Calu3 (cell line): Measurements from ENCODE around the gene SLC4A7. TPM values are rescaled to one million over a fixed set of nuclear protein-coding genes. Genes with fewer than 3 reads are reported as not detected.

Experiments used
- BruUV-seq: library from RNA; stranded (reverse); fragments of 400-500 nt; replicated peaks from 2 replicates; lab custom pipeline; 2021; lab: Mats Ljungman, UMichigan
- CTCF ChIA-PET: fragments of 300-600 bp; sonication (Branson Sonifier 250); formaldehyde crosslinking; loops from one replicate; lab custom pipeline; 2022; ENCODE audit warnings: antibody characterized with exemption; lab: Charles Lee
- DNase-seq: peaks from one replicate; pipeline ENCODE4 v3.0.0; 2022
- H3K27ac Mint-ChIP-seq: one replicate; pipeline ENCODE4 v1.8.0; 2022; ENCODE audit warnings: mixed read lengths; ENCODE audit not compliant: unreplicated experiment
- H3K27me3 Mint-ChIP-seq: one replicate; pipeline ENCODE4 v1.8.0; 2022; ENCODE audit warnings: mixed read lengths; ENCODE audit not compliant: unreplicated experiment
- H3K36me3 Mint-ChIP-seq: one replicate; pipeline ENCODE4 v1.8.0; 2022; ENCODE audit warnings: mild to moderate bottlenecking, moderate library complexity, mixed read lengths; ENCODE audit not compliant: insufficient read depth, unreplicated experiment
- H3K4me1 Mint-ChIP-seq: one replicate; pipeline ENCODE4 v1.8.0; 2022; ENCODE audit warnings: mild to moderate bottlenecking, low read depth, mixed read lengths; ENCODE audit not compliant: unreplicated experiment
- H3K4me3 Mint-ChIP-seq: one replicate; pipeline ENCODE4 v1.8.0; 2022; ENCODE audit warnings: mild to moderate bottlenecking, low read depth, moderate library complexity, mixed read lengths; ENCODE audit not compliant: unreplicated experiment
- H3K9me3 Mint-ChIP-seq: one replicate; pipeline ENCODE4 v1.8.0; 2022; ENCODE audit warnings: low read depth, mixed read lengths; ENCODE audit not compliant: unreplicated experiment
- intact Hi-C: fragments of 100-400 bp; cut with micrococcal nuclease; formaldehyde crosslinking; loops from one replicate; pipeline ENCODE4 v1.10.0; 2022; ENCODE audit not compliant: unreplicated experiment
- total RNA-seq: library from RNA; stranded (reverse); gene quantifications from 2 replicates; pipeline ENCODE4 v1.2.3, GENCODE V29; 2022
- TF ChIP-seq, protein P1 (sequence below): fragments of 200-600 bp; IDR thresholded peaks from one replicate; pipeline ENCODE4 v1.8.0; 2022; ENCODE audit warnings: antibody characterized with exemption; ENCODE audit not compliant: unreplicated experiment

SLC4A7 gene
- total RNA-seq, 1 experiment from 2014 or later, result 61.6 TPM

DNA sequence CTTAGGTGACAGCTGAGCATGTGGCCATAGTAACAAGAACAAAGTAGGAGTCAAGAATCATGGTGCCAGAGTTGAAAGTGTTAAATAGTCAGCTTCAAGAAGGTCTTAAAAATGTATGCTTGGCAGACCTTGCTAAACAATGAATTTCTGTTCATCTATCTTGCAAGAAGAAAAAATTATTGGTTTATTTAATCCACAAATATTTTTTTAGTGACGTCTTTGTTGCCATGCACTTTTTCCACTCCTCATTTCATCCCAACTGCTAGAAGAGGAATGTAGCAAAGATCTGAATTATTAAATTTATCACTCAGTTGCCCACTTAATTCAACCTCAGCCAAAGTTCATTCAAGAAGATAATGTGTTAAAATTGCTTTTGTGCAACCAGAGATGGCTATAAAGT lies 3.2 kb upstream of the SLC4A7 start:
- TF ChIP-seq, protein P1, sequence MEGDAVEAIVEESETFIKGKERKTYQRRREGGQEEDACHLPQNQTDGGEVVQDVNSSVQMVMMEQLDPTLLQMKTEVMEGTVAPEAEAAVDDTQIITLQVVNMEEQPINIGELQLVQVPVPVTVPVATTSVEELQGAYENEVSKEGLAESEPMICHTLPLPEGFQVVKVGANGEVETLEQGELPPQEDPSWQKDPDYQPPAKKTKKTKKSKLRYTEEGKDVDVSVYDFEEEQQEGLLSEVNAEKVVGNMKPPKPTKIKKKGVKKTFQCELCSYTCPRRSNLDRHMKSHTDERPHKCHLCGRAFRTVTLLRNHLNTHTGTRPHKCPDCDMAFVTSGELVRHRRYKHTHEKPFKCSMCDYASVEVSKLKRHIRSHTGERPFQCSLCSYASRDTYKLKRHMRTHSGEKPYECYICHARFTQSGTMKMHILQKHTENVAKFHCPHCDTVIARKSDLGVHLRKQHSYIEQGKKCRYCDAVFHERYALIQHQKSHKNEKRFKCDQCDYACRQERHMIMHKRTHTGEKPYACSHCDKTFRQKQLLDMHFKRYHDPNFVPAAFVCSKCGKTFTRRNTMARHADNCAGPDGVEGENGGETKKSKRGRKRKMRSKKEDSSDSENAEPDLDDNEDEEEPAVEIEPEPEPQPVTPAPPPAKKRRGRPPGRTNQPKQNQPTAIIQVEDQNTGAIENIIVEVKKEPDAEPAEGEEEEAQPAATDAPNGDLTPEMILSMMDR, result no peak
- BruUV-seq, result no TSS peak

DNA sequence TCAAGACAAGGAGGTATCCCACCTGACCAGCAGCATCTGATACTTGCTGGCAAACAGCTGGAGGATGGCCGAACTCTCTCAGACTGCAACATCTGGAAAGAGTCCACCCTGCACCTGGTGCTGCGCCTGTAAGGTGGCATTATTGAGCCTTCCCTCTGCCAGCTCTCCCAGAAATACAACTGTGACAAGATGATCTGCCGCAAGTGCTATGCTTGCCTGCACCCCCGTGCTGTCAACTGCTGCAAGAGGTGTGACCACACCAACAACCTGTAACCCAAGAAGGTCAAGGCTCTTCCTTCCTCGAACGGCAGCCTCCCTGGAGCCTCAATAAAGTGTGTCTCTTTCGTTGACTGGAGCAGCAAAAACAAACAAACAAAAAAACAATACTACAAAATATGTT lies 2.2 kb upstream of the SLC4A7 start:
- H3K27ac Mint-ChIP-seq, result no peak overlapping the region
- no peaks in the 10 kb centered on the region for H3K9me3 Mint-ChIP-seq
- CTCF ChIA-PET, result interaction anchor here (0.6 to 0.7 kb wide), 3 partner anchors 32 to 124 kb away, joined by 3 read pairs; no protein-coding TSS in a partner anchor
- no peaks in the 10 kb centered on the region for H3K27me3 Mint-ChIP-seq
- no peak overlapping the region for H3K4me3 Mint-ChIP-seq
- H3K4me1 Mint-ChIP-seq, result no peaks in the 10 kb centered on the region
- no peak for DNase-seq
- H3K36me3 Mint-ChIP-seq, result peaks cover 23% of the 10 kb centered on the region
- TF ChIP-seq, protein P1, result no peak
- intact Hi-C loops, result no loop called here
- BruUV-seq, result no TSS peak

More for the DNA sequence above, 3.2 kb upstream of the SLC4A7 start:
- H3K36me3 Mint-ChIP-seq, result peaks cover 23% of the 10 kb centered on the region
- DNase-seq, result no peak
- CTCF ChIA-PET, result no interaction called here
- no peak overlapping the region for H3K27ac Mint-ChIP-seq
- H3K4me1 Mint-ChIP-seq, result no peaks in the 10 kb centered on the region
- intact Hi-C loops, result no loop called here
- no peaks in the 10 kb centered on the region for H3K27me3 Mint-ChIP-seq
- H3K9me3 Mint-ChIP-seq, result no peaks in the 10 kb centered on the region
- H3K4me3 Mint-ChIP-seq, result no peak overlapping the region

DNA sequence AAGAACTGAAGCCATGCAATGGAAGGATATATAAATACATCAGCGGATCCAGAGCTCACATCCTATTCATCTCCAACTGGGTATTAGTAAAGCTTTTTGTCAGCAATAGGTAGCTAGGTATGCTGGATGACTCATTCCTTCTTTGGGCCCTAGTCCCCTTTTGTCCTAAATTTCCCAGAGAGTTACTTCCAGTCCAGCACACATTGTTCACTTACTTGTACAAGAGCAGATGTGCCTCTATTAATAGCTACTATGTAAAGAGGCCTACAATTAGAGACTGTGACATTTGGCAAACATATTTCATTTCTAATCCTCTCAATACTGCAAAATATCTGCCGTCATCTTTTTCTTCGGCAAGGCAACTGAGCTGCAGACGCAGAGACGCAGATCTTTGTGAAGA lies 1.7 kb upstream of the SLC4A7 start:
- DNase-seq, result no peak
- Mint-ChIP-seq H3K4me3 (no peak overlapping the region), H3K27ac (no peak overlapping the region), H3K4me1 (no peaks in the 10 kb centered on the region), H3K27me3 (no peaks in the 10 kb centered on the region), H3K9me3 (no peaks in the 10 kb centered on the region), H3K36me3 (peaks cover 23% of the 10 kb centered on the region)
- CTCF ChIA-PET, result interaction anchor here (0.6 to 0.7 kb wide), 2 partner anchors 32 to 123 kb away, joined by 3 read pairs; no protein-coding TSS in a partner anchor
- no TSS peak for BruUV-seq
- TF ChIP-seq, protein P1, result no peak
- intact Hi-C loops, result no loop called here

DNA sequence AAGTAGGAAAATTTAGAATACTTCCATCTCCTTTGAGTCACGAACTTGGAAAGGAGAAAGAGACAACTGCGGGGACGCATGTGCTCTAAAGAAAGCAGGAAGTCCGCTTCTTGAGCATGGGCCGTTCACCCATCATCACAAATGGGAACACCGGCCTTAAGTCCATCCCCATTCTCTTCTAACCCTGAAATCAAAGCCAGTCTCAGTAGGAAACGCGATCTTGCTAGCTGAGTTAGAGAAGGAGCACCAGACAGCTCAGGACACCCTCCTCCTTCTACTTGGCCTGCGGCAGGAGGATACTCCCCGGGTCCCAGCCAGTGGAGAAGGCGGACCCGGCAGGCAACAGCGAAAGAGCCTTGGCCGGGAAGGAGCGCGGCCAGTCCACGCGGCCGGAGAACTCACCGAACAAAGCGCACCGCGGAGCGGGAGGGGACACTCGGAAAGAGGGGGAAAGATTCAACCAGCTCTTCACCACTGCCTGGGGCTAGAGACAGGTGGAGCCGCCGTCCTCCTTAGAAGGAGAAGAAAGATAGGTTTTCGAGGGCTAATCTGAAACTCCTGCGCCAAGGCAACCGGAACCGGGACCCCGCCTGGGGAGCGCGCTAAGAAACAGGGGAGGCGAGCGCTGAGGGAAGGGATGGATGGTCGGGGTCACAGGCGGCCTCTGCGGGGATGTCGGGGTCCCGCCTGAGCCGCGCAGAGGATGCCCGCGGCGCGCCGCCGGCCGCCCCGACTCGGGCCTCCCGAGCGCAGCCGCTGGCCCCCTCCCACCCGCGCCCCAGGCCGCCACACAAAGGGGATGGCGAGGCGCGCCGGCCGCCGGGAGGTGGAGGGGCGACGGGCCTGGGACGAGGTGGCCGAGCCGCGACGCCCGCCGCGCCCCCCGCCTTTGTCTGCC lies 818 bp downstream of the SLC4A7 start:
- Mint-ChIP-seq H3K36me3 (peaks cover 23% of the 10 kb centered on the region), H3K4me3 (peak overlapping the region; percentile 97), H3K27ac (peak overlapping the region; percentile 88), H3K27me3 (no peaks in the 10 kb centered on the region), H3K9me3 (no peaks in the 10 kb centered on the region), H3K4me1 (peaks cover 12% of the 10 kb centered on the region)
- peak; percentile 33 for DNase-seq
- TF ChIP-seq, protein P1, result no peak
- intact Hi-C loops, result loop anchor here (5.0 kb wide), 2 partner anchors 49 to 159 kb away; no protein-coding TSS in a partner anchor
- CTCF ChIA-PET, result no interaction called here
- BruUV-seq, result TSS peak; percentile 36
